Esophagus muscularis mucosa (tissue), 4 donors: ENCODE results near the gene TMX2. TPM values are rescaled to one million over a fixed set of nuclear protein-coding genes. Genes with fewer than 3 reads are reported as not detected.

ENCODE experiments used
- DNase-seq: peaks from one replicate; pipeline ENCODE4 v3.0.0-alpha.2; 2017; ENCODE audit errors: extremely low spot score
- H3K27ac ChIP-seq, 4 donors: fragments of 200-600 bp; sonication (generic); replicated peaks in 1 of 4; 1 replicate in 3 of 4; 2 replicates in 1 of 4; pipeline ENCODE4 v1.5.1; 2016 to 2019; ENCODE audit warnings: mild to moderate bottlenecking in 1 of 4
- H3K27me3 ChIP-seq, 4 donors: fragments of 200-600 bp; sonication (generic); one replicate each; pipeline versions ENCODE4 v1.5.1 to v1.6.0; 2016 to 2019
- H3K36me3 ChIP-seq, 4 donors: fragments of 200-600 bp; sonication (generic); one replicate each; pipeline ENCODE4 v1.5.1; 2016 to 2019
- H3K4me1 ChIP-seq, 4 donors: fragments of 200-600 bp; sonication (generic); one replicate each; pipeline ENCODE4 v1.5.1; 2016 to 2019
- H3K4me3 ChIP-seq, 4 donors: fragments of 200-600 bp; sonication (generic); 1 replicate in 2 of 4; 2 replicates in 2 of 4; pipeline ENCODE4 v1.5.1; 2016 to 2019; ENCODE audit warnings: mild to moderate bottlenecking in 4 of 4, moderate library complexity in 1 of 4
- H3K9me3 ChIP-seq, 4 donors: fragments of 200-600 bp; sonication (generic); 1 replicate in 3 of 4; 2 replicates in 1 of 4; pipeline ENCODE4 v1.5.1; 2016 to 2019
- EP300 ChIP-seq: sonication (generic); formaldehyde crosslinking; IDR thresholded peaks from one replicate; pipeline ENCODE4 v1.6.1; 2017; ENCODE audit warnings: antibody characterized with exemption
- POLR2A ChIP-seq: fragments of 450-650 bp; IDR thresholded peaks from one replicate; pipeline ENCODE4 v1.6.1; 2017; ENCODE audit warnings: antibody characterized with exemption, moderate library complexity, mild to moderate bottlenecking, low read depth
- POLR2AphosphoS5 ChIP-seq, 2 donors: sonication (generic); formaldehyde crosslinking; IDR thresholded peaks; one replicate each; pipeline ENCODE4 v1.6.1; 2017; ENCODE audit warnings: antibody characterized with exemption in 2 of 2
- WGBS: methylation state at CpG from one replicate; pipeline ENCODE4 v1.1.5; 2018; 5-methylcytosine and 5-hydroxymethylcytosine counted together
- intact Hi-C: fragments of 100-400 bp; cut with DNase I; formaldehyde crosslinking; loops from one replicate; pipeline ENCODE4 v1.15.1; 2023
- total RNA-seq, 4 donors: library from RNA; depleted of rRNA; stranded (reverse); fragments of >200 nt; gene quantifications; one replicate each; pipeline versions ENCODE4 v1.1.0 to v1.2.1, GENCODE V29; 2016
- TF ChIP-seq, protein P1 (sequence below), 3 experiments: fragments of 200-600 bp in 2 of 3; fragments of 450-650 bp in 1 of 3; sonication (generic) in 2 of 3; IDR thresholded peaks; one replicate each; pipeline ENCODE4 v1.5.1; 2017 to 2019; ENCODE audit warnings: antibody characterized with exemption in 3 of 3, mild to moderate bottlenecking in 2 of 3, moderate library complexity in 1 of 3

Gene TMX2
- total RNA-seq, 4 donors from 2014 or later: 31.1 to 52.8 (median 46.1) TPM

DNA sequence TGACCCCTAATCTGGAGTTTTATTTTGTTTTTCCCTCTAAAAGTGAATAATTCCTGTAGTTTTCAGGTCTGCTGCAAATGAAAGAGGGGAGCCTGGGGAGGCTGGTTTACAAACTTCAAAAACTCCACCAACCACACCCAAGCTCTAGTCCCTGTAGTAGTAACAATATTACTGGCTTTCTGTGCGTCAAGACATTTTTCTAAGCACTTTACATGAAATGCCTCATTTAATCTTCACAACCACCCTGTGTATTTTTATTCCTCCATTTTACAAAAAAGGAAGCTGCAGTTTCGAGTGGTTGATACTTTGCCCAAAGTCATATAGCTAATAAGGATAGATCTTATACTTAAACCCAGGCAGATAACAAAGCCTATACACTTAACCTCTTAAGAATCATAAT is 72.7 kb downstream of the TMX2 start:
- peak overlapping the region in 2 of 4 donors; percentile 8 to 12 for H3K27ac ChIP-seq
- 51% methylated on average over 2 of the region's 2 CpGs for WGBS
- intact Hi-C loops: no loop called here

DNA sequence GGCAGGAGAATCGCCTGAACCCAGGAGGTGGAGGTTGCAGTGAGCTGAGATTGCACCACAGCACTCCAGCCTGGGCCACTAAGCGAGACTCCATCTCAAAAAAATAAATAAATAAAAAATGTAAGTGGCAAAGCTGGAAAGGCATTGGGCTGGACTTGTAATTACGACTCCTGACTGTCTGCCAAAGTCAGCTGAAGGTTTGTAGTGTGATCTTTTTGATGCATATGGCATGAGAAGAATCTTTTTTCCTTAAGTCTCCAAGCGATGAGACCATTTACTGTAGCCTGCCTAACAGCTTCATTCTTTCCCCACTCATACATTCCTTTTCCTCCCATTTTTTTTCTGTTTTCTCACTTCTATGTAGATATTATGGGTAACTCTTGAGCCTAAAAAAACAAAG is 74.0 kb downstream of the TMX2 start:
- TF ChIP-seq, protein P1, sequence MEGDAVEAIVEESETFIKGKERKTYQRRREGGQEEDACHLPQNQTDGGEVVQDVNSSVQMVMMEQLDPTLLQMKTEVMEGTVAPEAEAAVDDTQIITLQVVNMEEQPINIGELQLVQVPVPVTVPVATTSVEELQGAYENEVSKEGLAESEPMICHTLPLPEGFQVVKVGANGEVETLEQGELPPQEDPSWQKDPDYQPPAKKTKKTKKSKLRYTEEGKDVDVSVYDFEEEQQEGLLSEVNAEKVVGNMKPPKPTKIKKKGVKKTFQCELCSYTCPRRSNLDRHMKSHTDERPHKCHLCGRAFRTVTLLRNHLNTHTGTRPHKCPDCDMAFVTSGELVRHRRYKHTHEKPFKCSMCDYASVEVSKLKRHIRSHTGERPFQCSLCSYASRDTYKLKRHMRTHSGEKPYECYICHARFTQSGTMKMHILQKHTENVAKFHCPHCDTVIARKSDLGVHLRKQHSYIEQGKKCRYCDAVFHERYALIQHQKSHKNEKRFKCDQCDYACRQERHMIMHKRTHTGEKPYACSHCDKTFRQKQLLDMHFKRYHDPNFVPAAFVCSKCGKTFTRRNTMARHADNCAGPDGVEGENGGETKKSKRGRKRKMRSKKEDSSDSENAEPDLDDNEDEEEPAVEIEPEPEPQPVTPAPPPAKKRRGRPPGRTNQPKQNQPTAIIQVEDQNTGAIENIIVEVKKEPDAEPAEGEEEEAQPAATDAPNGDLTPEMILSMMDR (IDR thresholded peaks at IDR 0.05): no peak
- TF ChIP-seq POLR2A: no peak
- no peak for TF ChIP-seq EP300
- TF ChIP-seq POLR2AphosphoS5 (IDR thresholded peaks at IDR 0.05): no peak
- no peak for DNase-seq
- H3K9me3 ChIP-seq: no peaks in the 10 kb centered on the region
- peak overlapping the region; percentile 26 to 63 (median 43) for H3K27ac ChIP-seq
- no peak overlapping the region for H3K4me3 ChIP-seq
- no peaks in the 10 kb centered on the region for H3K27me3 ChIP-seq
- 46% methylated on average over 4 of the region's 4 CpGs for WGBS
- intact Hi-C loops: no loop called here
- peaks cover 85 to 96% (median 92%) of the 10 kb centered on the region in 4 donors for H3K4me1 ChIP-seq
- peaks cover 0 to 7% (median 4%) of the 10 kb centered on the region in 4 donors for H3K36me3 ChIP-seq

More for the DNA sequence above, 72.7 kb downstream of the TMX2 start:
- H3K36me3 ChIP-seq: no peaks in the 10 kb centered on the region
- H3K9me3 ChIP-seq: no peaks in the 10 kb centered on the region
- no peak for TF ChIP-seq POLR2A
- TF ChIP-seq, protein P1 (IDR thresholded peaks at IDR 0.05): no peak
- no peak for TF ChIP-seq POLR2AphosphoS5 (IDR thresholded peaks at IDR 0.05)
- no peak for TF ChIP-seq EP300
- no peak overlapping the region for H3K4me3 ChIP-seq
- H3K27me3 ChIP-seq: no peaks in the 10 kb centered on the region
- H3K4me1 ChIP-seq: peaks cover 86 to 98% (median 94%) of the 10 kb centered on the region in 4 donors
- DNase-seq: no peak

DNA sequence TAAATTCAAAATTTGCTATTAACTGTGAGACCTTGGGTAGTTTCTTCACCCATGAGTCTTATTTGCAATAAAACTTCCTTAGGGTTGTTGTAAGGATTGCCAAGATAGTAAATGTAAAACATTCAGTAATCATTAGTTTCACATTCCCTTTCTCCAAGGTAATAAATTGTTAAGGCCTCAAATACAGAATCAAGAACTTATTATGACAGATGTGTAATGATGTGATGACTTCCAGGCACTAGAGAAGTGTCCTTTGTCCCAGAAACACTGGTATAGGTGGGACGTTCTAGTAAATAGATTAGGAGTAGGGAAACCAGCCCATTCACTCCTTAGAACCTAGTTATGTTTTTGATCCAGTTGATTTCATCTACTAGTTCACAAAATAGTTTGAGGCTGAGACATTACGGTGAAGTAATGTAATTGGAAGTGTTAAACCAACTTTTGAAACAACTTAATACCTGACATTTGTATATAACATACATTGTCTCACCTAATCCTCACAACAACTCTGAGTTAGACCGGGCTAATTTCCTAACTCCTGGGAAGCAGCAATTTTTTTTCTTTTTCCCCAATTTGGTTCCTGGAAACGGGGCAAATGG is 74.7 kb downstream of the TMX2 start:
- peaks cover 85 to 96% (median 92%) of the 10 kb centered on the region in 4 donors for H3K4me1 ChIP-seq
- no peaks in the 10 kb centered on the region for H3K9me3 ChIP-seq
- intact Hi-C loops: no loop called here
- H3K36me3 ChIP-seq: peaks cover 0 to 14% (median 10%) of the 10 kb centered on the region in 4 donors
- H3K4me3 ChIP-seq: no peak overlapping the region
- TF ChIP-seq POLR2AphosphoS5 (IDR thresholded peaks at IDR 0.05): no peak
- no peak for TF ChIP-seq EP300
- no peak for TF ChIP-seq POLR2A
- TF ChIP-seq, protein P1 (IDR thresholded peaks at IDR 0.05): no peak
- no peaks in the 10 kb centered on the region for H3K27me3 ChIP-seq
- WGBS: 64% methylated on average over 4 of the region's 4 CpGs
- peak overlapping the region; percentile 26 to 63 (median 43) for H3K27ac ChIP-seq
- no peak for DNase-seq

DNA sequence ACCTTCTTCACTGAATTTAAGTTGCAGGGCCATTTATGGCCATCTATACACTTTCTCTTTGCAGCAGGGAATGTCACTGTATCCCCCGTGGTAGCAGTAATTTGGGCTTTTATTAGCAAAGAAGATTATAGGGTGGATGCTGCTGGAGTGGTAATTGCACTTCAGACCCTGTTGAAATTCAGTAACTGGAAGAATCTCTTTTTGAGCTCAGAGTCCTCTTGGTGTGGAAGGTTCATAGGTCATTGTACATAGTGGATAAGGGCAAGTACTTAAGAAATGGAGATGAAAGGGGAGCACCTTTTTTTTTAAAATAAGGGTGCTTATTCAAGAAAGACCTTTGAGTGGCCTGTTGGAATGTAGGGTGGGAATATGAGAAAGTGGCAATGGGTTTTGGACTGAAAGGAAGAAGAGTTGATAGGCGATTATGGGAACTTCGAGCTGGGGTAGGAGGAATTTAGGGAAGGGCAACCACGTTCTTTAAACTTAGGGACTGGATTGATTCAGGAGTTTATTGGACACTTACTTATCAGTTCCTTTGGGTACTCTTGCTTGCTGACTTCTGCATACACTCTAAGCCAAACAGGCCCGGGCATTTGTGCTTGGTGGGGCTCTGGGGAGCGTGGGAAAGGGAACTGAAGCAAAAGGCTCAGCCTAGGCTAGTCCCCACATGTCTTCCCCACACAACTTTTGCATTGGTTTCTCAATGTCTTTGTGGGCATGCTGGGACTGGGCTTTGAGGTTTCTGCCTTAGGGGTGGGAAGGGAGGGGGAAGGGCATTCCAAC is 75.7 kb downstream of the TMX2 start:
- Histone ChIP-seq H3K36me3 (peaks cover 0 to 19% (median 13%) of the 10 kb centered on the region in 4 donors), H3K4me1 (peaks cover 83 to 96% (median 92%) of the 10 kb centered on the region in 4 donors), H3K27ac (peak overlapping the region; percentile 26 to 63 (median 43)), H3K9me3 (no peaks in the 10 kb centered on the region), H3K4me3 (no peak overlapping the region), H3K27me3 (no peaks in the 10 kb centered on the region)
- no peak for DNase-seq
- intact Hi-C loops: no loop called here
- 63% methylated on average over 6 of the region's 6 CpGs for WGBS
- TF ChIP-seq EP300 (no peak), POLR2A (no peak), POLR2AphosphoS5 (IDR thresholded peaks at IDR 0.05) (no peak)
- TF ChIP-seq, protein P1 (IDR thresholded peaks at IDR 0.05): no peak
